ENCODE measurements around the gene C2.
"Not testable (repeated sequence)": the region's sequence is repeated elsewhere in the genome, so short reads cannot be mapped to it uniquely, and the experiment has no call there.

C2 gene

DNA sequence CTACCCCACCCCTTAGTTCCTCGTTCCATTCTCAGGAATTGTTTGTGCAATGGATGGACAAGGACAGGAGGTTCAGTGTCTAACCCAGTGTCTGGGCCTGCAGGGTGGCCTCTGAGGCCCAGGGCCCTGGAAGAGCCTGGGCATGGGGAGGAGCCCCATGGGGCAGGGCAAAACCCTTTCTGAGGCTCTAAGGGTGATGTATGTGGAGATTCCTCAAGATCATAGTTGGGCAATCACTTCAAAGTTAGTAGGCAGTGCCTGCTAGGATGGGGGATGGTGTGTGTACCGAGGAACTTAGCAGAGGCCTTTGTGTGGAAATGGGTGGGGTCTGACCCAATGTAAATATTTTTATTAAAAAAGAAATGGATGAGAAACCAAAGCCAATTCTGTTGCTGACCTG is 6.7 kb upstream of the C2 start:
- peak overlapping the region; percentile 56 for H3K27ac ChIP-seq
- DNase-seq (ENCODE audit: low read depth, low spot score), result peak; percentile 37

DNA sequence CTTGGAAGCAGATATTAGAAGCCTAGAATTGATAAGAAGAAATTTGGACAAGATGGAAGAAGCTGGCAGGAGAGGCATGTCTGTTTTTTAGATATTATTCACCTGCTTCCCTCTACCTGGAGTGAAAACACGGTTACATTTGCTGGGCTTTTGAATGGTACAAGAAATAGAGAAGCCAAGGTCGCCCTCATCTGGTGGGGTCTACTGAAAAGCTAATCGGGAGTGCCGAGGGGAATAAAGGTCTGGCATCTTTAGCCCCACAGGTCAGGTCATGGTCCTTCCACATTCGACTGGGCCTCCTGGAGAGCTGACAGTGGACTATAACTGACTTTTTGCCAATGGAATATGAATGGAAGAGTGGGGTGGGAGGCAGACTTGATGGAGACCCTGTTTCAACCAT is 4.6 kb upstream of the C2 start:
- H3K27ac ChIP-seq, result no peak overlapping the region
- DNase-seq (ENCODE audit: low read depth, low spot score), result no peak

- no peak overlapping the region for H3K27ac ChIP-seq
- no peak for DNase-seq (ENCODE audit: low read depth, low spot score)
Observed at GRCh38 chr6:31927863-31928671, 550 bp downstream of the C2 start.

DNA sequence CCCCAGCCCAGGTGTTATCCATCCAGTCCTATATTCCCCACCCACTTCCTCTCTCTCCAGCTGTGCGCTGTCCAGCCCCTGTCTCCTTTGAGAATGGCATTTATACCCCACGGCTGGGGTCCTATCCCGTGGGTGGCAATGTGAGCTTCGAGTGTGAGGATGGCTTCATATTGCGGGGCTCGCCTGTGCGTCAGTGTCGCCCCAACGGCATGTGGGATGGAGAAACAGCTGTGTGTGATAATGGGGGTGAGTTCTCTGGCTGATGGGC is 1.1 kb downstream of the C2 start:
- no peak overlapping the region for H3K27ac ChIP-seq
- DNase-seq (ENCODE audit: low read depth, low spot score), result no peak

DNA sequence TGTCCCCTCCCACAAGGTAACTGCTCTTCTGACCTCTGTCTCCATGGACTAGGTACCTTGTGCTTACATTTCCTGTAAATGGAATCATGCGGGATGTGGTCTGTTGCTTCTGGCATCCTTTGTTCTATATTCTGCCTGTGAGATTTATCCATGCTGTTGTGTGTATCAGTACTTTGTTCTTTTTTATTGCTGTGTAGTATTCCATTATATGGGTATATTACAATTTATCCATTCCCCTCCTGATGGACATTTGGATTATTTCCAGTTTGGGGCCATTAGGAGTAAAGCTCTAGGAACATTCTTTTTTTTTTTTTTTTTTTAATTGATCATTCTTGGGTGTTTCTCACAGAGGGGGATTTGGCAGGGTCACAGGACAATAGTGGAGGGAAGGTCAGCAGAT is 3.4 kb downstream of the C2 start:
- H3K27ac ChIP-seq, result no peak overlapping the region
- DNase-seq (ENCODE audit: low read depth, low spot score), result no peak

GRCh38 chr6:31932137-31932536 is 4.6 kb downstream of the C2 start:
- not testable (repeated sequence) for DNase-seq (ENCODE audit: low read depth, low spot score); H3K27ac ChIP-seq

DNA sequence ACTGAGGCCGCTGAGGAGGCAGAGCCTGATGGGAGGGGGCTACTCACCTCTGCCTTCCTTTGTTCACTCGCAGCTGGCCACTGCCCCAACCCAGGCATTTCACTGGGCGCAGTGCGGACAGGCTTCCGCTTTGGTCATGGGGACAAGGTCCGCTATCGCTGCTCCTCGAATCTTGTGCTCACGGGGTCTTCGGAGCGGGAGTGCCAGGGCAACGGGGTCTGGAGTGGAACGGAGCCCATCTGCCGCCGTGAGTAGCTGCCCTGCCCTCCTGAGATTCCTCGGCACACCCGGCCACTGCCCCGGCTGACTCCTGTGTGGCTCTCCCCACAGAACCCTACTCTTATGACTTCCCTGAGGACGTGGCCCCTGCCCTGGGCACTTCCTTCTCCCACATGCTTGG is 6.0 kb downstream of the C2 start:
- no peak for DNase-seq (ENCODE audit: low read depth, low spot score)
- no peak overlapping the region for H3K27ac ChIP-seq

- no peak overlapping the region for H3K27ac ChIP-seq
- no peak for DNase-seq (ENCODE audit: low read depth, low spot score)
Observed at GRCh38 chr6:31935021-31935420, 7.5 kb downstream of the C2 start.

DNA sequence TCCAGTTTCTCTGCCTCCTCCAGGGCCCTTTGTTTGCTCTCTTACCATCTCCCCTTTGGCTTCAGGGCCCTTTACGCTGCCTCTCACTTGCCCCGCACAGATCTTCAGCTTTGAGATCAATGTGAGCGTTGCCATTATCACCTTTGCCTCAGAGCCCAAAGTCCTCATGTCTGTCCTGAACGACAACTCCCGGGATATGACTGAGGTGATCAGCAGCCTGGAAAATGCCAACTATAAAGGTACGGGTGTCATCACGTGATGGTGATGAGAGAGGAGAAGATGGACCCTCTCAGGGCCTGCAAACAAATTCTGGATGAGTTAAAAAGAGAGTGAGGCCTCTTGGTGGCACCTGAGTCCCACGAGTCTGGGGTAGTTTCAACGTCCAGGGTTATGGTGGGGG is 8.3 kb downstream of the C2 start:
- DNase-seq (ENCODE audit: low read depth, low spot score), result no peak
- H3K27ac ChIP-seq, result no peak overlapping the region

- DNase-seq (ENCODE audit: low read depth, low spot score), result no peak
- H3K27ac ChIP-seq, result no peak overlapping the region
Observed at GRCh38 chr6:31940256-31940664, 12.7 kb downstream of the C2 start.

GRCh38 chr6:31943742-31944141 is 16.2 kb downstream of the C2 start:
- no peak overlapping the region for H3K27ac ChIP-seq
- DNase-seq (ENCODE audit: low read depth, low spot score), result no peak

GRCh38 chr6:31945154-31945506 is 17.6 kb downstream of the C2 start:
- H3K27ac ChIP-seq, result peak overlapping the region; percentile 42

GRCh38 chr6:31945507-31946369 is 18.2 kb downstream of the C2 start, which contains the start of gene CFB:
Gene CFB (plus strand): TSS chr6:31946095. CDS start chr6:31946222, 127 bp downstream.
- DNase-seq (ENCODE audit: low read depth, low spot score), result peak; percentile 33
- peak within 1 kb of the TSS; percentile 42 for H3K27ac ChIP-seq

More at GRCh38 chr6:31945154-31945506, 17.6 kb downstream of the C2 start:
- DNase-seq (ENCODE audit: low read depth, low spot score), result no peak

DNA sequence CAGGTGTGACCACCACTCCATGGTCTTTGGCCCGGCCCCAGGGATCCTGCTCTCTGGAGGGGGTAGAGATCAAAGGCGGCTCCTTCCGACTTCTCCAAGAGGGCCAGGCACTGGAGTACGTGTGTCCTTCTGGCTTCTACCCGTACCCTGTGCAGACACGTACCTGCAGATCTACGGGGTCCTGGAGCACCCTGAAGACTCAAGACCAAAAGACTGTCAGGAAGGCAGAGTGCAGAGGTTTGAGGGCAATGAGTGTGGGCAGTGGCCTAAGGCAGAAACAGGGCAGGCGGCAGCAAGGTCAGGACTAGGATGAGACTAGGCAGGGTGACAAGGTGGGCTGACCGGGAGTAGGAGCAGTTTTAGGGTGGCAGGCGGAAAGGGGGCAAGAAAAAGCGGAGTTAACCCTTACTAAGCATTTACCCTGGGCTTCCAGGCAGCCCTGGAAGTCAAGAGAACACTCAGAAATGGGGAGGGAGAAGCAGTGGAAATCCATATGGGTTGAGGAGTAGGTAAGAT is 18.9 kb downstream of the C2 start:
- no peak overlapping the region for H3K27ac ChIP-seq
- no peak for DNase-seq (ENCODE audit: low read depth, low spot score)

GRCh38 chr6:31947070-31947675 is 19.7 kb downstream of the C2 start:
- no peak overlapping the region for H3K27ac ChIP-seq
- no peak for DNase-seq (ENCODE audit: low read depth, low spot score)

DNA sequence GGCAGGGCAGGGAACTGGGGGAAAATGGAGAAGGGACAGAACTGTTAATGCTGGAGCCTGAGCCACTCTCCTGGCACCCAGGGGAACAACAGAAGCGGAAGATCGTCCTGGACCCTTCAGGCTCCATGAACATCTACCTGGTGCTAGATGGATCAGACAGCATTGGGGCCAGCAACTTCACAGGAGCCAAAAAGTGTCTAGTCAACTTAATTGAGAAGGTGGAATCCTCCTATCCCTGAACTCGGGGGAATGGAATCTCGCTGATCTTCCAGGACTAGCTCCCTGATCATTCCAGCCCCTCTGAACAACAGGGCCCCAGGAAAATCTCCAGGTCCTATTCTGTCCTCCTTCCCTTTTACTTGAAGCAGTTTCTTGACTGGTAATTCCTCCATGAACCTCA is 20.3 kb downstream of the C2 start:
- no peak overlapping the region for H3K27ac ChIP-seq
- no peak for DNase-seq (ENCODE audit: low read depth, low spot score)

- no peak for DNase-seq (ENCODE audit: low read depth, low spot score)
- H3K27ac ChIP-seq, result no peak overlapping the region
Observed at GRCh38 chr6:31948306-31948705, 20.8 kb downstream of the C2 start.

DNA sequence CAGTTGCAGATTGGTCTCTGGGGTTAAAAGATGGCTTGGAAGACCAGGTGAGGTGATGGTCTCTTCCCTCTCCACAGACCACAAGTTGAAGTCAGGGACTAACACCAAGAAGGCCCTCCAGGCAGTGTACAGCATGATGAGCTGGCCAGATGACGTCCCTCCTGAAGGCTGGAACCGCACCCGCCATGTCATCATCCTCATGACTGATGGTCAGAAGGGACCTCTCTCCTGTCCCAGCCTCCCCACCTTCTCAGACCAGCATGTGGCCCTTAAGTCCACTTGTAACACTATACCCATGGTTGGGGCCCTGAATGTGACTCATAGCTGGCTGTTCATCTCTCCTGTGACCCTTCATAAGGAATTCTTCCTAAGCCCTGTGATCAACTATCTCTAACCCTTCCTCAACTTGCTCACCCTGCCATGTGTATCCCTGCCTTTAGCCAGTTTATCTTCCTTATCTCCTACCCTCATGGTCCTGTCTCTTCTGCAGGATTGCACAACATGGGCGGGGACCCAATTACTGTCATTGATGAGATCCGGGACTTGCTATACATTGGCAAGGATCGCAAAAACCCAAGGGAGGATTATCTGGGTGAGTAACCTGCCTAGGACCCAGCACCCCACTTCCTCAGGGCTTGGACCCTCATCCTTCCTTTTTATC is 21.4 kb downstream of the C2 start:
- no peak for DNase-seq (ENCODE audit: low read depth, low spot score)
- no peak overlapping the region for H3K27ac ChIP-seq

- H3K27ac ChIP-seq, result no peak overlapping the region
- DNase-seq (ENCODE audit: low read depth, low spot score), result no peak
Observed at GRCh38 chr6:31949926-31950548, 22.5 kb downstream of the C2 start.

GRCh38 chr6:31952140-31952805 is 24.8 kb downstream of the C2 start:
- H3K27ac ChIP-seq, result no peak overlapping the region
- DNase-seq (ENCODE audit: low read depth, low spot score), result no peak
